Natural killer cell (primary cell): ENCODE measurements around the gene AGPAT2. TPM values are rescaled to one million over a fixed set of nuclear protein-coding genes. Genes with fewer than 3 reads are reported as not detected.

Experiments
- ATAC-seq, 3 donors: fragments of 150-1000 bp in 2 of 3; fragments of 200-7000 bp in 1 of 3; cut with Tn5 transposase; 1 replicate in 1 of 3; 2 replicates in 2 of 3; pipeline ENCODE4 v1.10.0; 2021; ENCODE audit warnings: mild to moderate bottlenecking in 2 of 3, moderate library complexity in 2 of 3
- DNase-seq, 2 donors: peaks; one replicate each; pipeline versions ENCODE4 v3.0.0 to v3.0.0-alpha.2; 2013 to 2021; ENCODE audit warnings: mixed read lengths in 1 of 2
- H3K27ac ChIP-seq: one replicate; pipeline ENCODE4 v1.5.1; 2013; ENCODE audit warnings: mild to moderate bottlenecking, low read length
- H3K27me3 ChIP-seq: one replicate; pipeline ENCODE4 v1.6.1; 2013; ENCODE audit warnings: low read length; ENCODE audit not compliant: control insufficient read depth, insufficient read depth
- H3K36me3 ChIP-seq: one replicate; pipeline ENCODE4 v1.6.1; 2013; ENCODE audit warnings: low read length; ENCODE audit not compliant: control insufficient read depth, insufficient read depth
- H3K4me1 ChIP-seq: one replicate; pipeline ENCODE4 v1.6.1; 2013; ENCODE audit warnings: low read length; ENCODE audit not compliant: control insufficient read depth, insufficient read depth
- H3K4me3 ChIP-seq: one replicate; pipeline ENCODE4 v1.5.1; 2013; ENCODE audit warnings: low read length
- H3K9me3 ChIP-seq: one replicate; pipeline ENCODE4 v1.6.1; 2013; ENCODE audit warnings: low read length; ENCODE audit not compliant: control insufficient read depth, insufficient read depth
- H3K27ac Mint-ChIP-seq, 2 donors: one replicate each; pipeline ENCODE4 v1.8.0; 2022; ENCODE audit warnings: mild to moderate bottlenecking in 2 of 2, mixed read lengths in 2 of 2, moderate library complexity in 1 of 2
- H3K27me3 Mint-ChIP-seq, 2 donors: one replicate each; pipeline ENCODE4 v1.8.0; 2022; ENCODE audit warnings: low read depth in 2 of 2, mixed read lengths in 2 of 2
- H3K36me3 Mint-ChIP-seq: one replicate; pipeline ENCODE4 v1.8.0; 2022; ENCODE audit warnings: mixed read lengths
- H3K4me1 Mint-ChIP-seq, 2 donors: one replicate each; pipeline ENCODE4 v1.8.0; 2022; ENCODE audit warnings: mixed read lengths in 2 of 2
- H3K4me3 Mint-ChIP-seq: one replicate; pipeline ENCODE4 v1.8.0; 2022; ENCODE audit warnings: mild to moderate bottlenecking, moderate library complexity, mixed read lengths
- H3K9me3 Mint-ChIP-seq, 2 donors: one replicate each; pipeline ENCODE4 v1.8.0; 2022; ENCODE audit warnings: mixed read lengths in 2 of 2
- CTCF ChIP-seq: fragments of 200-600 bp; IDR thresholded peaks from one replicate; pipeline ENCODE4 v1.8.0; 2022; ENCODE audit warnings: antibody characterized with exemption
- WGBS: methylation state at CpG from one replicate; pipeline ENCODE4 v1.1.7; 2013; ENCODE audit warnings: missing lambda C conversion rate; ENCODE audit not compliant: insufficient coverage; 5-methylcytosine and 5-hydroxymethylcytosine counted together
- intact Hi-C: fragments of 100-400 bp; cut with micrococcal nuclease; formaldehyde crosslinking; loops from one replicate; pipeline ENCODE4 v1.14.2; 2022
- total RNA-seq, 4 donors: library from RNA; stranded (reverse); fragments of 120-200 nt in 1 of 4; gene quantifications; one replicate each; pipeline versions ENCODE4 v1.2.3 to v1.2.4, GENCODE V29; 2013 to 2022

AGPAT2 gene
- total RNA-seq, 3 donors from 2014 or later (not counting 1 experiment from before 2014, with no cell fraction given), result 10.3 to 19.4 (median 12.0) TPM

DNA sequence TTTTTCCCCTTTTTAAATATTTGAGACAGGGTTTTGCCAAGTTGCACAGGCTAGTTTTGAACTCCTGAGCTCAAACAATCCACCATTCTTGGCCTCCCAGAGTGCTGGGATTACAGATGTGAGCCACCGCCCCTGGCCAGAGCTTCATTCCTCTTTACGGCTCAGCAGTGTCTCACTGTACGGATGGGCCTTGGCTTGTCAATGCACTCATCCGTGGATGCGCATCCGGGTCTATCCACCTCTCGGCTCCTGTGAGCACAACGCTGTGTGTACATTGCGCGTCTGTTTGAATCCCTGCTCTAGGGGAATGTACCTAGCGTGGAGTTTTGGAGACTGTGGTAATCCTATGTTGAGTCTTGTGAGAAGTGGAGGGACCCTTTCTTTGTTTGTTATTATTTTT, 35.4 kb downstream of the AGPAT2 start:
- Histone ChIP-seq H3K27me3 (peaks cover 17% of the 10 kb centered on the region), H3K4me3 (no peak overlapping the region), H3K4me1 (peaks cover 24% of the 10 kb centered on the region), H3K9me3 (no peaks in the 10 kb centered on the region), H3K27ac (no peak overlapping the region), H3K36me3 (no peaks in the 10 kb centered on the region)
- no peak for DNase-seq
- Mint-ChIP-seq H3K9me3 (no peaks in the 10 kb centered on the region), H3K4me3 (no peak overlapping the region), H3K27me3 (peaks cover 15 to 17% of the 10 kb centered on the region in 2 donors), H3K27ac (no peak overlapping the region), H3K4me1 (no peaks in the 10 kb centered on the region), H3K36me3 (no peaks in the 10 kb centered on the region)
- no peak for TF ChIP-seq CTCF
- intact Hi-C loops, result no loop called here
- ATAC-seq, result no peak
- WGBS, result 96% methylated on average over 11 of the region's 11 CpGs

GRCh38 chr9:136650648-136651047, 36.6 kb downstream of the AGPAT2 start:
- peaks cover 24% of the 10 kb centered on the region for H3K4me1 ChIP-seq
- no peak overlapping the region for H3K27ac ChIP-seq
- H3K27ac Mint-ChIP-seq, result no peak overlapping the region
- H3K27me3 Mint-ChIP-seq, result peaks cover 7 to 18% of the 10 kb centered on the region in 2 donors
- whole genome bisulfite sequencing, result 65% methylated on average over 10 of the region's 10 CpGs
- intact Hi-C loops, result no loop called here
- H3K4me1 Mint-ChIP-seq, result no peaks in the 10 kb centered on the region
- no peak for ATAC-seq
- TF ChIP-seq CTCF, result no peak
- no peak for DNase-seq
- H3K4me3 ChIP-seq, result no peak overlapping the region
- peaks cover 20% of the 10 kb centered on the region for H3K27me3 ChIP-seq
- H3K36me3 Mint-ChIP-seq, result no peaks in the 10 kb centered on the region
- no peak overlapping the region for H3K4me3 Mint-ChIP-seq
- H3K36me3 ChIP-seq, result no peaks in the 10 kb centered on the region
- H3K9me3 ChIP-seq, result no peaks in the 10 kb centered on the region
- H3K9me3 Mint-ChIP-seq, result no peaks in the 10 kb centered on the region

- Mint-ChIP-seq H3K27ac (no peak overlapping the region), H3K9me3 (no peaks in the 10 kb centered on the region), H3K36me3 (no peaks in the 10 kb centered on the region), H3K27me3 (peaks cover 7 to 15% of the 10 kb centered on the region in 2 donors), H3K4me1 (no peaks in the 10 kb centered on the region), H3K4me3 (no peak overlapping the region)
- peaks cover 26% of the 10 kb centered on the region for H3K4me1 ChIP-seq
- TF ChIP-seq CTCF, result no peak
- H3K4me3 ChIP-seq, result no peak overlapping the region
- no peaks in the 10 kb centered on the region for H3K36me3 ChIP-seq
- ATAC-seq (no peak), DNase-seq (no peak)
- WGBS, result 91% methylated on average over 6 of the region's 8 CpGs
- H3K27me3 ChIP-seq, result peaks cover 19% of the 10 kb centered on the region
- intact Hi-C loops, result no loop called here
- H3K9me3 ChIP-seq, result no peaks in the 10 kb centered on the region
- H3K27ac ChIP-seq, result no peak overlapping the region
Observed at GRCh38 chr9:136650021-136650420, 37.2 kb downstream of the AGPAT2 start.

DNA sequence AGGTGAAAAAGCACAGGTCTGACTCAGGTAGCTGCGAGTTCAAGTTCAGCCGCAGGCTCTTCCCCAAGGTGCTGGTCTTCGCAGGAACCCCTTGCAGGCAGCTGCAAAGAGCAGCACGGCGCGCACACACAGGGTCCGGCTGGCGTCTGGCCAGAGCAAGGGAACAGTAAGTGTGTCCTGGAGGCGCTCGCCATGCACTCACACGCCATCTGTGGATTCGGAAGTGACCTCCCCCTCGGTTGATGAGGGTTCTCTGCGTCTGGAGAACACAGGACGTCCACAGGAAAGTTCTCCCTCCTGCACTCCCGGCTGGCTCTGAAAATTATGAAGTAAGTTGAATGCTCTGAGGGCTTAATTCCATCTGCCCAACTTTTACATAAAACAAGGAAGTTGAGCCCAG, 38.5 kb downstream of the AGPAT2 start:
- intact Hi-C loops, result no loop called here
- peaks cover 38% of the 10 kb centered on the region for H3K4me1 ChIP-seq
- no peaks in the 10 kb centered on the region for H3K36me3 ChIP-seq
- H3K27me3 ChIP-seq, result peaks cover 31% of the 10 kb centered on the region
- H3K27me3 Mint-ChIP-seq, result peaks cover 11 to 15% of the 10 kb centered on the region in 2 donors
- 20% methylated on average over 15 of the region's 16 CpGs for WGBS
- no peaks in the 10 kb centered on the region for H3K4me1 Mint-ChIP-seq
- no peaks in the 10 kb centered on the region for H3K9me3 ChIP-seq
- no peak for TF ChIP-seq CTCF
- no peak overlapping the region for H3K4me3 Mint-ChIP-seq
- no peak overlapping the region for H3K27ac Mint-ChIP-seq
- no peak for DNase-seq
- H3K9me3 Mint-ChIP-seq, result no peaks in the 10 kb centered on the region
- H3K36me3 Mint-ChIP-seq, result no peaks in the 10 kb centered on the region
- H3K27ac ChIP-seq, result no peak overlapping the region
- no peak overlapping the region for H3K4me3 ChIP-seq
- ATAC-seq, result no peak
